GM21786 (cell line): ENCODE results near the gene PLEKHH2.
"Not testable (repeated sequence)": the region's sequence is repeated elsewhere in the genome, so short reads cannot be mapped to it uniquely, and the experiment has no call there.

ENCODE experiments used
- ATAC-seq: cut with Tn5 transposase; IDR thresholded peaks from one replicate; pipeline ENCODE4 v1.9.1; 2021; ENCODE audit not compliant: unreplicated experiment

The PLEKHH2 gene

DNA sequence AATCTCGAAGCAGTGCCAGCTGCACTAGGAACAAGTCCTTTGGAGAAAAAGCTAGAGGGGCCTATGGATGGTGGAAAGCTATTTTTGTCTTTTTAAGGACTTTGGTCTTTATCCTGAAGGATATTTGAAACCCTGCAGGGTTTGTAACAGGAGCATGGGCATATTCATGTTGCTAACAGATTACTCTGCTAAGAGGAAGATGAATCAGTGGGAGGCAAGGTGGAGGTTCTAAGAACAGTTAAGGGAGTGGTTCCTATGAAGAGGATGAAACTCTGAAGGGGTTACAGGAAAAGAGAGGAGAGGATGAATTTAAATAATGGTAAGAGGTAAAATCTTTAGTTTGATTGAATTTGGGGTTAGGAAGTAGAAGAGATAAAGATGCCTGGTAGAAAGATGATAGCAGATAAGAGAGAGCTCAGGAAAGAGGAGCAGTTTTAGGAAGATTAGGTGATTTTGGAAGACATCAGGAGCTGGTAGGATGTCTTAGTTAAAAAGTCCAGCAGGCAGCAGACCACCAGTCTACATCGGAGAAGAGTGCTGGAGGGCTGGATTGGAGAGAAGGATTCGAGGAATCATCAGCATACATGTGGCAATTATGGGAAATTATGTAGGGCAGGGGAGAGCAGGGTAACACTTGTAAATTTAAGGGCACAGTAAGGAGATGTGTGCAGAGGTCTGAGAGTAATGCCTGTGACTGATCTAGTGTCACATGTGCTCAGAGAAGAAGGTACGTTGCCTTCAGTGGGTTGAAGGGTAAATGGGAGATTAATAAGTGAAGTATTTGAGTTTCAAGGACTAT is 78.4 kb downstream of the PLEKHH2 start:
- ATAC-seq = no peak

DNA sequence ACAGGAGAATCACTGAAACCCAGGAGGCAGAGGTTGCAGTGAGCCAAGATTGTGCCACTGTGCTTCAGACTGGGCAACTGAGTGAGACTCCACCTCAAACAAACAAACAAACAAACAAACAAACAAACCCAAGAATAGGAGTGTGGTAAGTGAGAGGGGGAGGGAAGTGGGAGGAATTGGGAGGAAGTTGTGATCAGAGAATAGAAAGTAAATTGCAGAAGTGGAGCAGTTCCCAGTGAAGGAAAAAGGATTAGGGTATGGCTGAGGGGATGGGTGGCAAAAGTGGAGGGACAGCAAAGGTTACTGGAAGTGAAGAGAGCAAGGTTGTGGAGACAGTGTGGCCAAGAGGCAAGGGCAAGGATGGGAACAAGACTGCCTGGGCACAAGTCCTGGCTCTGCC is 80.3 kb downstream of the PLEKHH2 start:
- no peak for ATAC-seq

DNA sequence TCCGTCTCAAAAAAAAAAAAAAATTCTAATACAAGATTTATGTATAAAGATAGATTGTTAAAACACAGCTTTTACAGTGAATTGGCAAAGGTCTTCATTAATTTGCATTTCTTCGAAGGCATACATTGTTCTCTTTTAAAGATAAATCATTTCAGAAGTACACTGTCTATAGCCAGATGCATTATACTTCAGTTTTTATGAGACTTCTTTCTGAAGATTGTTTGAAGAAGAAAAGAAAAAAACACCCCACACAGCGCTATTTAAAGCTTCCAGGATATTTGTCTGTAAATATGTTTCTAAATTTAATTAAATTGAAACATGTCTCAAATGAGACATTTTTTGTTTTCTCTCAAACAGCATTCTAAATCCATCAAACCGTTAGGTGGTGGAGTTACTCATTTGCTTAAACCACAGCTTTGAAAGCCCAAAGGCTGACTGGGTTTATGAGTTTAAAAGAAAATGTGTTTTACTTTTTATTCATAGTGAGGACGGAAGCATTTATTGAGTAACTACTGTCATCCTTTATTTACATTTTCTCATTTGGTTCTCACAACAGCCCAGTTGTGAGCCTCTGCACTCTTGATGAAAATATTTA is 81.6 kb downstream of the PLEKHH2 start:
- ATAC-seq = peak; percentile 61

DNA sequence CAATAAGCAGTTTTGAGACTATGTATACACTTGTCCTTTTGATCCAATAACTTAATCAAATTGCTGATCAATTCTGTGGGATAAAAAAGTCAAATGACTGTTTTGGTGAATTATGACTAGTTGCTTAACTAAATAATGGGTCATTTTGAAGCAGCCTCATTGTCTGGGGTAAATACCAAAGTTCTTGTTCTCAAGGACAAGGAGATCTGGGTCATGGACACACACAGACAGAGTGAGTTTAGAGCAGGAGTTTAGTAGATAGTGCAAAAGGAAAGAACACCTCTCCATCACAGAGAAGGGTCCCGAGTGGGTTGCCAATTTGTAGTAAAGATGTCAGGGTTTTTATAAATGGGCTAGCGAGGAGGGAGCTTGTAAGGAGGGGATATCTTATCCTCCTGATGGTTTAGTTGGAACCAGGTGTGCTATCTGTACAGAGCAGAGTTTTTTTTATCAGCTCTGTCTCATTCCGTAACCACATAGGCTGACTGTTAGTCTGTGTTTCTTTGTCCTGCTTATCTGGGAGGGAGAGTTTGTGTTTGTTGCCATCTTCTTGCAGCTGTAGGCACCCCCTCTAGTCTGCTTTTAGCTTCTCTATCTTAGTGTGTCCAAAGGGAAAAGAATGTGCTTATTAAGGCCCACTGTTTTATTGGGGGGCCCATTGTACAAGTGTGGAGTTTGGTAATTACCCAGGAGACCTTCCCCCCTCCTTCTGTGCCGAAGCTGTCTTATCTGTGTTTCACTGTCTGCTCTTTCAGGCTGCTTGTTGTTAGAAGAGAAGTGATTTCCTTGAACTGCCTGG is 87.9 kb downstream of the PLEKHH2 start:
- ATAC-seq = no peak

DNA sequence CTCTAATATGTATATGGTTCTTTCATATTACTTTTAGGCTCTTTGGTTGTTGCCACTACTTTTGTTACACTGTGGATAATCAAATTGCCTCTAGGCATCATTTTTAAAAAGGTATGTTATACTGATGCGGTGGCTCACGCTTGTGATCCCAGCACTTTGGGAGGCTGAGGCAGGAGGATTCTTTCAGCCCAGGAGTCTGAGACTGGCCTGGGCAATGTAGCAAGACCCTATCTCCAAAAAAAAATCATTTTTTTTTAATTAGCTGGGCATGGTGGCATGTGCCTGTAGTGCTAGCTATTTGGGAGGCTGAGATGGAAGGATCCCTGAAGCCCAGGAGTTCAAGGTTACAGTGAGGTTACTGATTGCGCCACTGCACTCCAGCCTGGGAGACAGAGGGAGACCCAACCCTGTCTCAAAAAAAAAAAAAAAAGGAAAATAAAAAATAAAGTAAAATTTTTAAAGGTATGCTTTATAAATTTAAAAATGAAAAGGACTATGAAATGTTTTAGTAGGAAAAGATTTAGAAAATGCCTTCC is 88.7 kb downstream of the PLEKHH2 start:
- no peak for ATAC-seq

DNA sequence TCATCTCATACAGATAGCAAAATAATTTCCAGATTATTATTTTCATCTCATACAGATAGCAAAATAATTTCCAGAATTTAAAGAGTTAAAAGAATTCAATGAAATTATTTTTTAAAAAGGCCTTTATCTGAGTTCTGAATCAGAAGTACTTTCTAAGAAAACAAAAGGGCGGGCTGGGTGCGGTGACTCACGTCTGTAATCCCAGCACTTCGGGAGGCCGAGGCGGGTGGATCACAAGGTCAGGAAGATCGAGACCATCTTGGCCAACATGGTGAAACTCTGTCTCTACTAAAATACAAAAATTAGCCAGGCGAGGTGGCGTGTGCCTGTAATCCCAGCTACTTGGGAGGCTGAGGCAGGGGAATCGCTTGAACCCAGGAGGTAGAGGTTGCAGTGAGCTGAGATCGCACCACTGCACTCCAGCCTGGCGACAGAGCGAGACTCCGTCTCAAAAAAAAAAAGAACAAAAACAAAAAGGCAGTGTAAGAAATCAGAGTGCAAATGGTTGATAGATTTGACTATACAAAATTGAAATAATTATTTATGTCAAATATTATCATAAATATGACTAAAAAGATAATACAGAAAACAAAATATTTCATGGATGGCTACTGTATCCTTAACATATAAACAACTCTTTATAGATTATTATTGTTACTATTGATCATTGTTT is 90.0 kb downstream of the PLEKHH2 start:
- ATAC-seq = not testable (repeated sequence)

DNA sequence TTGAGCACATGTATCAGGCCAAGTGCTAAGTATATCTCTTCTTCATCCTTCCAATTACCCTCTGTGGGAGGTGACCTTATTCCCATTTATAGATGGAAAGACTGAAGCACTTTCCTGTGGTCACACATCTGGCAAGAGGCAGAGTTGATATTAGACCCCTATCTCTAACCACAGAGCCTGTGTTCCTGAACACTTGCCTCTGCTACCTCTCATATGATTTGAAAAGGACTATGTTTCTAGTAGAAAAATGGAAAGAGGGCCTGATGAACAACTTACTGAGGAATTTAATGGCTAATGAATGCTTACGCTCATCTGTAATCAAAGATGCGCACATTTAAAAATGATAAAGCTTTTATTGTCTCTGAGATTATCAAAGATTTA is 90.6 kb downstream of the PLEKHH2 start:
- ATAC-seq = no peak

DNA sequence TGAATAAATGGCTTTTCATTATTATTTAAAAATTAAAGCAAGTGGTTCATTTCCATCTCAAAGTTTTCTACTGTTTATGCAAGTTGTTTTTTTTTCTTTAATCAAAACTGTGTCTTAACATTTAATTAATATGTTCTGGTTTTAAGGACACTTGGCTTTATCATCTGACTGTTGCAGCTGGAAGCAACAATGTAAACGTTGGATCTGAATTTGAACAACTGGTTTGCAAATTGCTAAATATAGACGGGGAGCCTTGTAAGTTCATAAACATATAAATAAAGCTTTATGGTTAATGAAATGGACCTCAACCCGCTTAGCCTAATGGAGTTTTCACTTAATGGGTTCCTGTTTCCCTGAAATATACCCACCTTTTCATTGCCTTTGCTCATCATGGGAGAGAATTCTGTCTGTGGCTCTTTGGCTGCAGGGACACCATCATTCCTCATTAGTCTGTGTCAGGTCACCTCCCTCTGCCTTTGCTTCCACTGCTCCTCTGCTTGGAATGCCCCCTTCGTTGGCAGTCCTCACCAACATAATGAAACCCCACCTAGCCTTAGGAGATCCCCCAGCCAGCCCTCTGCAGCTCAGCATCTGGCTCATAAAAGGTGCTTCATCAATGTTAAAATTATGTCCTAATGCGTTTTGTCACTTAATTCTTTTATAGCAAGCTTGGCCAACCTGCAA is 92.6 kb downstream of the PLEKHH2 start:
- ATAC-seq = no peak

DNA sequence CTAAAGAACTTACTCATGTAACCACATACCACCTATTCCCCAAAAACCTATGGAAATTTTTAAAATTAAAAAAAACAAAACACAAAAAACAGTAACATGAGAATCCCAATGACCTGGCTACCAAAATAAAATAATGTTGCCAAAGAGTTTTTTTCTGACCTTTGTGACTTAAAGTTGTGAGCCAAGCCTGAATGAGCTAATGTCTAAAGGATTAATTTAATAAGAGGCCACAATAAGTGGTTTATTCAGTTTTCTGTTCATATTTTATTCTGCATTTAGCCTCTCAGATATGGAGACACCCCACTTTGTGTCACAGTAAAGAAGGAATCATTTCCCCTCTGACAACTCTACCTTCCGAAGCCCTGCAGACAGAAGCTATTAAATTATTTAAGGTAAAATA is 94.2 kb downstream of the PLEKHH2 start:
- no peak for ATAC-seq

DNA sequence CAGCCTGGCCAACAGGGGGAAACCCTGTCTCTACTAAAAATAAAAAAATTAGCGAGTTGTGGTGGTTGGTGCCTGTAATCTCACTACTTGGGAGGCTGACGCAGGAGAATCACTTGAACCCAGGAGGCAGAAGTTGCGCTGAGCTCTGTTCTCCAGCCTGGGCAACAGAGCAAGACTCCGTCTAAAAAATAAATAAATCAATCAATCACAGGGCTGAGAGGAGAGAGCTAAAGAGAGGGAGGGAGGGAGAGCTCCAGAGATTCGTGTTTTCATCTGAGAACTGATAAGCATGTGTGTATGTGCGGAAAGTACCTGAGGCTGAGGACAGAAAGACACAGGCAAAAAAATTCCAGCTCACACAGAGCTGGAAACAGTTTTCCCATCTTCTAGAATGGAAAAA is 99.6 kb downstream of the PLEKHH2 start:
- ATAC-seq = no peak

DNA sequence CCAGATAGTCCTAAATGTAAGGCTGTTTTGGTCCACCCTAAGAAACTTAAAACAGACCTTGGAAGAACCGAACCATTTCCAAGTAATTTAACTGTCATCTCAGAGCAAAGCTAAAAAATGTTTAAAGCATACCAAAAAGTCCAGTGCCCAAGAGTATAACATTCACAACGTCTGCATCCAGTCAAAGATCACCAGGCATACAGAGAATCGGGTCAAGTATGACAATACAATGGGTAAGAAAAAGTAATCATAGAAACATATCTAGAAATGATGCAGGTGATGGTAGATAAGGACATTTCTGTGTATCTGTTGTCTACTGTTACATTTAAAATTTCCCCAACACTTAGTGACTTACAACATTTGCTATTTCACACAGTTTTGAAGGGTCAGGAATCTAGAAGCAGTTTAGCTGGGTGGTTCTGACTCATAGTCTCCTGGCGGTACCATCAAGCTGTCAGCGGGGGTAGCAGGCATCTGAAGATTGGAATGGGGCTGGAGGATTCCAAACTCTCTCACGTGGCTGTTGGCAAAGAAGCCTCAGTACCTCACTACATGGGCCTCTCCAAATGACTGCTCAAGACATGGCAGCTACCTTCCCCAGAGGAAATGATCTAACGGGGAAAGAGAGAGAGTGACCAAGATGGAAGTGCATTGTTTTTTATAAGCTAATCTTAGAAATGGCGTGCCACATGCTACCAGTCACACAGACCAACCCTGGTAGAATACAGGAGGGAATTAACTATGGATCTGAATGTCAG is 100.2 kb downstream of the PLEKHH2 start:
- ATAC-seq = no peak

DNA sequence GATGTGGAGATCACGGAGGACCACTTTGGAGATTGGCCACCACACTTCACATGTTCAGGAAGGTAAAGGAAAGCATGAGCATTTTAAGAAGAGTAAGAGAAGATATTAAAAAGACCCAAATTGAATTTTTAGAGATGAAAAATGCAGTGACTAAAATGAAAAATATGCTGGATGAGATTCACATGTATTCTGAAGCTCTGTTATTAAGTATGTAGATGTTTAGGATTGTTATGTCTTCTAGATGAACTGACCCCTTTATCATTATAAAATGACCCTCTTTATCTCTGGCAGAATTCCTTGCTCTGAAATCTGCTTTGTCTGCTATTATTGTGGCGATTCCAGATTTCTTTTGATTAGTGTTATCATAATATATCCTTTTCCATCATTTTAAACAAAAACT is 100.8 kb downstream of the PLEKHH2 start:
- no peak for ATAC-seq

DNA sequence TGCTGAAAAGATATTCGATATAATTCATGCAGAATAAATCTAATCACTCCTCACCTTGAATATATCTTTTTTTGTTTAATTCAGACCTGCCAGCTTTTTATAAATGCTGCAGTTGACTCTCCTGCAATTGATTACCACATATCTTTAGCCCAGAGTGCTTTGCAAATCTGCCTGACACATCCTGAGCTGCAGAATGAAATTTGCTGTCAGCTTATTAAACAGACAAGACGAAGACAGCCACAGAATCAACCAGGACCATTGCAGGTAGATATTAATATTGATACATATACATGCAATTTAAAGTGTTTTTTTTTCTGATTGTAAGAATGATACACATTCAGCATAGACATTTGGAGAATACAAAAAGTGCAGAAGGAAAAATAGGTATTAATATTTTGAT is 101.2 kb downstream of the PLEKHH2 start:
- no peak for ATAC-seq

DNA sequence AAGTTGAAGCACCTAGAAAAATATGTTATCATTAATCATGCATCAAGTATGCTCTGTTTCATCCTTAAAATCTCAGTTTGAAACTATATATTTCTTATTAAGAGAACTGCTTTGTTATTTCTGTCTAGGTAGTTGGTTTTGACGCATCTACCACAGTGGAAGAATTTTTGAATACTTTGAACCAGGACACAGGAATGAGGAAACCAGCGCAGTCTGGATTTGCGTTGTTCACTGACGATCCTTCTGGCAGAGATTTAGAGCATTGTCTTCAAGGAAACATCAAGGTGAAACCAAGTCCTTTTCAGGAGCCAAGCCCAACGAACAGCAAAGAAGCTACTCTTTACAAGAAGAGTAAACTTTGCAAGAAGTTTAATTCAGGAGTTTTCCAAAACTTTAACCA is 106.6 kb downstream of the PLEKHH2 start:
- no peak for ATAC-seq

DNA sequence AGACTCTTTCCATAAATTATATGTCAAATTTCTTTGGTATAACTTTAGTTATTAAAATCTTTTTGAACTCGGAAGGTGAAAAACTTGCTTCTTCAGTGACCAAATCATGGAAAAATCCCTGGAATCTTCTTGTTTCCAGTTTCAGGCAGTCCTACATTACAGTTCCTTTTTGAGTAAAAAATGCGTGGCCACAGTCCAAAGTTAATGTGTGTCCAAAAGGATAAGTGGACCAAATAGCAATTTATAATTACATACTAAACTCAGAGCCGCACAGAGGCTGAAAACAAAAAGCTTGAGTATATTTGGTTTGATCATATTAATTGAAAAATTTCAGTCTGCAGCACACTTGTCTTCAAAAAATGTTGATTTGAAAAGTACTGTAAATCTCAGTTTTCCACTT is 108.4 kb downstream of the PLEKHH2 start:
- no peak for ATAC-seq

DNA sequence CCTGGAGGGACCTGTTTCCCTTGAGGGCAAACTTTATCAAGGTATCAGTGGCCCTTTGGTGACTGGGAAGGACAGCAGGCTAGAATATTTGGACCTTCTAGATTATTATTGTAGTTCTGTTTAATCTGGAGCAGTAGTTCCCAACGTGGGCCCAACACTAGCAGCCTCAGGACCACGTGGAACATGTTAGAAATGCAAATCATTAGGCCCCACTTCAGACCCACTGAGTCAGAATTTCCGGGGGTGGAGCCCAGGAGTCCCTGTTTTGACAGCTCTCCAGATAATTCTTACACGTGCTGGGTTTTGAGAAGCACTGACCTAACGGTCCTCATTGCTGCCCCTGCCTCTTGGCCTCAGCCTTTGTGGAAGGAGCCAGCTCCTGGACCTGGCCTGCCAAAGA is 111.3 kb downstream of the PLEKHH2 start:
- ATAC-seq = no peak

DNA sequence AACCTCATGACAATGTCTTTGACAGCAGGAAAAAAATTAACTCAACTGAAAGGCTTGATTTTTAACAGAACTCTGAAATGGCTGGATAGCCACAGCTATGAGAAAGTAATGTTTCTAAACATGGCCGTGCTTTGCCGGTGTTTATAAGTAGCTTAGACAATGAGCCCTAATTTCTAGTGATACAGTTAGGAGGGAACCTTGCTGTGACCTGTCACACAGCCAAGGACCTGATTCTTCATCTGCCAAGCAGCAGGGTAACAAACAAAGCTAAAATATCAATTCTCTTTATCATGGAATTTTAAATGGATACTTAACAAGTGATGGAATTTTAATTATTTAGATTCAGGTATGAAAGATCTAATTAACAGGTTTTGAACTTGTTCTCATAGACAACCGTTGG is 112.5 kb downstream of the PLEKHH2 start:
- no peak for ATAC-seq

DNA sequence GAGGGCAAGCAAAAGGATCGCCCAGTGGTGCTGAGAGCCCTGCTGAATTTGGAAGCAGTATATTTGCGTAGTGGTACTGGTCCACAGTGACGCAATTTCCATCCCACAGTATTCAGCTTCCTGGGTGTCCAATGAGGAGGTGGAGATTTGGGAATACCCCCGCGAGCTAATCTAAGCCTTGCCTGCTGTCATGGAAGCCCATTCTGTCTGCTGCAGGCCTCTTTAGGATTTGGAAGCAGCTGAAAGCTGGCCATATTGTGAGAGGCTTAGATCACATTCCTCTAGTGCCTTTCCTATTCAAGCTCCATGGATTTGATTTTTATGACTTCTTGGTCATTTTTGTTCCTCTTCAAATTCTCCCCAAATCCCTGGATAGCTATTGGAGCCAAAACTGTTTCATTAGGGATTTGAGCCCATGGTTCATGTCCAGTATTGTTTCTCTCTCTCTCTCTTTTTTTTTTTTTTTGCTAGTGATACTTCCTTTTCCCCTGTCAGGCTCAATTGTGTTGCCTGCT is 114.5 kb downstream of the PLEKHH2 start:
- ATAC-seq = no peak

DNA sequence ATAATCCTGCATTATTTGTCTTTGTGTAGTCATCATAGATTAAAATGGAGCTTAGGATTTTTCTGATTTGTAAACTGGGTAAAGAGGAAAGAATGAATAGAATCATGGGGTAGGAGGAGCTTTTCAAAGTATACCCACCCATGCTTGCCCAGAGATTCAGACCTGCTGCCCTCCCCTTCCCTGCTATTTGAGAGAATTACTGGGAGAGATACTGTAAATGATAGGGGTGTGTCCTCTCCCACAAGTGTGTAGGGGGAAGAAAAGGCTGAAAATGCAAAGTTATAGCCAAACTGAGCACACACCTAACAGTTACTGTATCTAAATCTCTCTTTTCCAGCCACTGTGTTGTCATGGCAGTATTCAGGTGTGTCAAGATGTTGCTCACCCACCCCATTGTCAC is 115.2 kb downstream of the PLEKHH2 start:
- no peak for ATAC-seq

DNA sequence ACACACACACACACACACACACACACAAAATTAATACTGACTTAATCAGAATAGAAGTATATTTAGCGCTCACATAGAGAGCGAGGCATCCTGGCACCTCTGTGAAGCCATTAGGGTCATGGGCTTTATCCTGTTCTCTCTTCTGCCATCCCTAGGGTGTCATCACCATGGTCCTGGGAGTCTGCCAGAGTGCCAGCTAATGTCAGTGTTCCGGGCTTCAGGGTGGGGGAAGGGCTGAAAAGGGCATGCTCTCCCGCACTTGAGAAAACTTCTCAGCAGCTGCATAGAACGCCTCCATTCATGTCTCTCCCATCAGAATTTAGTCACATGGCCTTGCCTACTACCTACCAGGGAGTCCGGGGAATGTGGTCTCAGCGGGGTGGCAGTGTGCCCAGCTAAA is 117.1 kb downstream of the PLEKHH2 start:
- no peak for ATAC-seq
